GM12878 (cell line): Measurements from ENCODE around the gene SAMHD1.

Source experiments
- BMI1 ChIP-seq: fragments of 450-650 bp; IDR thresholded peaks from 2 replicates; pipeline ENCODE4 v1.6.1; 2016; ENCODE audit warnings: mild to moderate bottlenecking, moderate library complexity, borderline replicate concordance
- EGR1 ChIP-seq, 2 experiments: IDR thresholded peaks; 1 replicate in 1 of 2; 2 replicates in 1 of 2; pipeline ENCODE4 v1.6.1; 2011 to 2012; ENCODE audit warnings: low read depth in 2 of 2, low read length in 2 of 2, borderline replicate concordance in 1 of 2, mild to moderate bottlenecking in 1 of 2, moderate library complexity in 1 of 2
- EP300 ChIP-seq, 2 experiments: fragments of 150-350 bp in 1 of 2; IDR thresholded peaks; 2 replicates each; pipeline ENCODE4 v1.6.1; 2011 to 2012; ENCODE audit warnings: low read depth in 2 of 2, low read length in 2 of 2, borderline replicate concordance in 1 of 2, improper control_type of control experiment in 1 of 2, inconsistent platforms in 1 of 2; ENCODE audit not compliant: control insufficient read depth in 1 of 2
- HDAC2 ChIP-seq: fragments of 200-600 bp; sonication (generic); IDR thresholded peaks from 2 replicates; pipeline ENCODE4 v1.6.1; 2017
- JUND ChIP-seq: IDR thresholded peaks from 2 replicates; pipeline ENCODE4 v1.6.1; 2012; ENCODE audit warnings: low read depth, mild to moderate bottlenecking, low read length, improper control_type of control experiment, moderate library complexity
- NR2C2 ChIP-seq: IDR thresholded peaks from 2 replicates; pipeline ENCODE4 v1.6.1; 2011; ENCODE audit warnings: borderline replicate concordance, low read depth; ENCODE audit not compliant: control insufficient read depth, insufficient read length
- POU2F2 ChIP-seq: IDR thresholded peaks from 3 replicates; pipeline ENCODE4 v1.6.1; 2011; ENCODE audit warnings: low read depth, mild to moderate bottlenecking, low read length, borderline replicate concordance
- ZNF24 ChIP-seq: fragments of 450-650 bp; IDR thresholded peaks from 2 replicates; pipeline ENCODE4 v1.6.1; 2017; ENCODE audit warnings: antibody characterized with exemption, mild to moderate bottlenecking

- no peak for TF ChIP-seq BMI1
- TF ChIP-seq POU2F2: no peak
- TF ChIP-seq HDAC2: no peak
- no peak for TF ChIP-seq ZNF24
- no peak for TF ChIP-seq EP300 (IDR thresholded peaks at IDR 0.05; ENCODE audit: borderline replicate concordance in 1 of 2, control insufficient read depth in 1 of 2, low read depth in 2 of 2, low read length in 2 of 2)
- no peak for TF ChIP-seq JUND
- no peak for TF ChIP-seq NR2C2
- TF ChIP-seq EGR1 (IDR thresholded peaks at IDR 0.05; ENCODE audit: borderline replicate concordance in 1 of 2, low read depth in 2 of 2, low read length in 2 of 2): no peak
Measured at GRCh38 chr20:36927704-36928103, 23.8 kb downstream of the SAMHD1 start.
